H9 (cell line): ENCODE data around the gene ZNF606. TPM values are rescaled to one million over a fixed set of nuclear protein-coding genes. Genes with fewer than 3 reads are reported as not detected.

Source experiments
- DNase-seq: peaks from one replicate; pipeline ENCODE4 v3.0.0-alpha.2; 2017
- H2AFZ ChIP-seq: one replicate; pipeline ENCODE4 v1.6.1; 2013; ENCODE audit warnings: mild to moderate bottlenecking, low read length, control low read depth, moderate library complexity
- H2AK5ac ChIP-seq: 2 replicates; pipeline ENCODE4 v1.6.1; 2013; ENCODE audit warnings: low read length, control low read depth, mixed read lengths; ENCODE audit not compliant: insufficient read length
- H2BK120ac ChIP-seq: one replicate; pipeline ENCODE4 v1.6.1; 2013; ENCODE audit warnings: low read depth, mild to moderate bottlenecking, low read length, control low read depth, inconsistent platforms; ENCODE audit not compliant: poor library complexity, severe bottlenecking
- H2BK12ac ChIP-seq: 2 replicates; pipeline ENCODE4 v1.6.1; 2013; ENCODE audit warnings: low read length, control low read depth, mixed read lengths, low read depth; ENCODE audit not compliant: insufficient read length
- H2BK15ac ChIP-seq: 2 replicates; pipeline ENCODE4 v1.6.1; 2013; ENCODE audit warnings: low read depth, low read length, control low read depth
- H2BK20ac ChIP-seq: one replicate; pipeline ENCODE4 v1.6.1; 2013; ENCODE audit warnings: low read depth, mild to moderate bottlenecking, low read length, control low read depth, inconsistent platforms; ENCODE audit not compliant: poor library complexity, severe bottlenecking
- H2BK5ac ChIP-seq: 2 replicates; pipeline ENCODE4 v1.6.1; 2013; ENCODE audit warnings: low read length, control low read depth, mixed read lengths; ENCODE audit not compliant: insufficient read length
- H3K14ac ChIP-seq: 2 replicates; pipeline ENCODE4 v1.6.1; 2013; ENCODE audit warnings: low read length, control low read depth; ENCODE audit not compliant: insufficient read depth
- H3K18ac ChIP-seq: 2 replicates; pipeline ENCODE4 v1.6.1; 2013; ENCODE audit warnings: low read depth, mild to moderate bottlenecking, mixed read lengths, low read length, control low read depth; ENCODE audit not compliant: insufficient read length
- H3K23ac ChIP-seq: 2 replicates; pipeline ENCODE4 v1.6.1; 2013; ENCODE audit warnings: low read length, control low read depth, mixed read lengths, low read depth; ENCODE audit not compliant: insufficient read length
- H3K23me2 ChIP-seq: 2 replicates; pipeline ENCODE4 v1.6.1; 2013; ENCODE audit warnings: low read depth, mild to moderate bottlenecking, mixed read lengths, low read length, control low read depth; ENCODE audit not compliant: insufficient read length, poor library complexity, severe bottlenecking
- H3K27ac ChIP-seq: 2 replicates; pipeline ENCODE4 v1.5.1; 2013; ENCODE audit warnings: low read length, control low read depth, mixed read lengths, low read depth; ENCODE audit not compliant: insufficient read length
- H3K27me3 ChIP-seq: 2 replicates; pipeline ENCODE4 v1.6.1; 2013; ENCODE audit warnings: low read length, control low read depth, inconsistent platforms; ENCODE audit not compliant: insufficient read depth
- H3K4ac ChIP-seq: 2 replicates; pipeline ENCODE4 v1.6.1; 2013; ENCODE audit warnings: low read depth, mild to moderate bottlenecking, control low read depth, inconsistent platforms, low read length, moderate library complexity
- H3K4me1 ChIP-seq: 2 replicates; pipeline ENCODE4 v1.6.1; 2013; ENCODE audit warnings: low read length, control low read depth, inconsistent platforms; ENCODE audit not compliant: insufficient read depth
- H3K4me2 ChIP-seq: 2 replicates; pipeline ENCODE4 v1.6.1; 2013; ENCODE audit warnings: low read length, control low read depth, mixed read lengths; ENCODE audit not compliant: insufficient read length, insufficient read depth
- H3K56ac ChIP-seq: 2 replicates; pipeline ENCODE4 v1.6.1; 2013; ENCODE audit warnings: low read depth, mild to moderate bottlenecking, mixed read lengths, low read length, control low read depth; ENCODE audit not compliant: insufficient read length
- H3K79me1 ChIP-seq: 2 replicates; pipeline ENCODE4 v1.6.1; 2013; ENCODE audit warnings: low read depth, mild to moderate bottlenecking, moderate library complexity, low read length, control low read depth, inconsistent platforms; ENCODE audit not compliant: insufficient read depth, poor library complexity, severe bottlenecking
- H3K79me2 ChIP-seq: 2 replicates; pipeline ENCODE4 v1.6.1; 2013; ENCODE audit warnings: low read length, control low read depth, inconsistent platforms; ENCODE audit not compliant: insufficient read depth
- H3K9ac ChIP-seq: 2 replicates; pipeline ENCODE4 v1.6.1; 2013; ENCODE audit warnings: low read length, control low read depth, mixed read lengths; ENCODE audit not compliant: insufficient read length; ENCODE audit errors: extremely low read depth
- H3K9me3 ChIP-seq: one replicate; pipeline ENCODE4 v1.6.1; 2013; ENCODE audit warnings: low read depth, low read length, inconsistent platforms; ENCODE audit not compliant: control insufficient read depth
- H3T11ph ChIP-seq: one replicate; pipeline ENCODE4 v1.6.1; 2013; ENCODE audit warnings: mild to moderate bottlenecking, low read length, control low read depth, inconsistent platforms
- H4K20me1 ChIP-seq: one replicate; pipeline ENCODE4 v1.6.1; 2013; ENCODE audit not compliant: control insufficient read depth, insufficient read length, insufficient read depth
- H4K5ac ChIP-seq: 2 replicates; pipeline ENCODE4 v1.6.1; 2013; ENCODE audit warnings: low read depth, mild to moderate bottlenecking, mixed read lengths, low read length, control low read depth; ENCODE audit not compliant: insufficient read length
- H4K8ac ChIP-seq: replicated peaks from 2 replicates; pipeline ENCODE4 v1.6.1; 2013; ENCODE audit warnings: low read length, control low read depth, mixed read lengths, low read depth; ENCODE audit not compliant: insufficient read length
- H4K91ac ChIP-seq: 2 replicates; pipeline ENCODE4 v1.6.1; 2013; ENCODE audit warnings: low read depth, mild to moderate bottlenecking, moderate library complexity, mixed read lengths, low read length, control low read depth; ENCODE audit not compliant: insufficient read length
- H3K27ac Mint-ChIP-seq, 3 experiments: 2 replicates in 2 of 3; 3 replicates in 1 of 3; pipeline ENCODE4 v1.8.0; 2020 to 2021; ENCODE audit warnings: mixed read lengths in 3 of 3, mild to moderate bottlenecking in 1 of 3, moderate library complexity in 1 of 3
- H3K27me3 Mint-ChIP-seq: 2 replicates; pipeline ENCODE4 v1.8.0; 2021; ENCODE audit warnings: low read depth, mild to moderate bottlenecking, moderate library complexity, mixed read lengths
- H3K36me3 Mint-ChIP-seq, 3 experiments: 2 replicates in 2 of 3; 3 replicates in 1 of 3; pipeline ENCODE4 v1.8.0; 2020 to 2021; ENCODE audit warnings: low read depth in 3 of 3, mixed read lengths in 3 of 3; ENCODE audit not compliant: insufficient read depth in 1 of 3
- H3K4me1 Mint-ChIP-seq, 2 experiments: 2 replicates each; pipeline ENCODE4 v1.8.0; 2020; ENCODE audit warnings: mixed read lengths in 2 of 2
- H3K4me3 Mint-ChIP-seq, 2 experiments: 2 replicates in 1 of 2; 3 replicates in 1 of 2; pipeline ENCODE4 v1.8.0; 2020 to 2021; ENCODE audit warnings: mild to moderate bottlenecking in 2 of 2, mixed read lengths in 2 of 2, moderate library complexity in 1 of 2
- H3K9me3 Mint-ChIP-seq, 2 experiments: 2 replicates in 1 of 2; 3 replicates in 1 of 2; pipeline ENCODE4 v1.8.0; 2020; ENCODE audit warnings: mild to moderate bottlenecking in 2 of 2, mixed read lengths in 2 of 2, moderate library complexity in 1 of 2
- CTCF ChIP-seq: fragments of 200-600 bp; sonication (generic); conservative IDR thresholded peaks from 3 replicates; pipeline ENCODE4 v1.8.0; 2021; ENCODE audit warnings: antibody characterized with exemption, mild to moderate bottlenecking
- WGBS: extraction: QIAGEN DNeasy Blood & Tissue Kit; methylation state at CpG from one replicate; pipeline ENCODE4 v1.1.7; 2013; ENCODE audit warnings: missing lambda C conversion rate, low lambda C conversion rate, mixed read lengths; ENCODE audit not compliant: insufficient read length; ENCODE audit errors: extremely low coverage; 5-methylcytosine and 5-hydroxymethylcytosine counted together
- total RNA-seq: library from RNA; stranded (reverse); gene quantifications from 2 replicates; pipeline ENCODE4 v1.2.1, GENCODE V29; 2021

Gene ZNF606
- total RNA-seq, 1 experiment from 2014 or later, result 13.4 TPM

- Mint-ChIP-seq H3K27ac (peak within 1 kb of the TSS; percentile 90 to 96 (median 92)), H3K9me3 (peaks cover 26 to 61% of the 10 kb centered on the region in 2 experiments), H3K4me3 (peak within 1 kb of the TSS; percentile 93), H3K27me3 (peaks cover 4% of the 10 kb centered on the region; the same call in 1 of the 2 replicates), H3K36me3 (peaks cover 21 to 41% (median 28%) of the 10 kb centered on the region in 3 experiments), H3K4me1 (peaks cover 12 to 15% of the 10 kb centered on the region in 2 experiments)
- Histone ChIP-seq H4K20me1 (no peaks in the 10 kb centered on the region), H3K27me3 (no peaks in the 10 kb centered on the region), H3K18ac (peak within 1 kb of the TSS; percentile 34), H3K79me1 (peaks cover 10% of the 10 kb centered on the region), H4K91ac (no peak within 1 kb of the TSS), H3T11ph (no peak within 1 kb of the TSS), H4K5ac (no peak within 1 kb of the TSS), H3K79me2 (peaks cover 32% of the 10 kb centered on the region), H2BK5ac (no peak within 1 kb of the TSS), H3K56ac (no peak within 1 kb of the TSS), H2AFZ (no peak within 1 kb of the TSS), H3K23ac (no peak within 1 kb of the TSS), H3K9me3 (peaks cover 4% of the 10 kb centered on the region), H2BK12ac (no peak within 1 kb of the TSS), H3K4ac (no peak within 1 kb of the TSS), H3K4me1 (no peaks in the 10 kb centered on the region), H3K27ac (no peak within 1 kb of the TSS), H3K4me2 (peak within 1 kb of the TSS; percentile 92), H2AK5ac (no peak within 1 kb of the TSS), H3K23me2 (peaks cover 8% of the 10 kb centered on the region), H2BK15ac (no peak within 1 kb of the TSS), H2BK120ac (no peak within 1 kb of the TSS), H4K8ac (no peak within 1 kb of the TSS), H2BK20ac (no peak within 1 kb of the TSS), H3K9ac (peak within 1 kb of the TSS; percentile 70), H3K14ac (peak within 1 kb of the TSS; percentile 93)
- peak; percentile 98 for DNase-seq
- WGBS, result no CpG with 5 or more reads among the region's 54 CpGs
- TF ChIP-seq CTCF, result peak; percentile 83
These were observed 55.0 kb downstream of the ZNF606 start, which contains the start of gene ZNF256 for GRCh38 chr19:57947419-57948134. Gene ZNF256, minus strand, starts transcription at chr19:57947706. Its CDS starts 232 bp downstream, at chr19:57947474.
